Left ventricle myocardium superior (tissue), 1 donor: ENCODE results near the gene EXOC8. TPM values are rescaled to one million over a fixed set of nuclear protein-coding genes. Genes with fewer than 3 reads are reported as not detected.
A peak's percentile ranks its signal among the peaks of the same experiment; 100 is the strongest.
"Not testable (repeated sequence)": the region's sequence is repeated elsewhere in the genome, so short reads cannot be mapped to it uniquely, and the experiment has no call there.

Experiments
- ATAC-seq: fragments of 200-7000 bp; cut with Tn5 transposase; one replicate; pipeline ENCODE4 v1.9.1; 2020; ENCODE audit warnings: mild to moderate bottlenecking, moderate library complexity
- DNase-seq: peaks from one replicate; pipeline ENCODE4 v3.0.0-alpha.2; 2020
- intact Hi-C: fragments of 100-400 bp; cut with micrococcal nuclease; formaldehyde crosslinking; loops from one replicate; pipeline ENCODE4 v1.11.0; 2022
- total RNA-seq: library from RNA; stranded (reverse); fragmentation: NEBNext Ultra II Directional; extraction: Animal tissue kit (Norgen Biotek cat#: 25700); gene quantifications from one replicate; pipeline ENCODE4 v1.2.1, GENCODE V29; 2021
- donor health status: DM: no; HTN: yes; CAD: no; lungs with severe emphysema.

EXOC8 gene
- total RNA-seq, 1 donor from 2014 or later, result 11.1 TPM

DNA sequence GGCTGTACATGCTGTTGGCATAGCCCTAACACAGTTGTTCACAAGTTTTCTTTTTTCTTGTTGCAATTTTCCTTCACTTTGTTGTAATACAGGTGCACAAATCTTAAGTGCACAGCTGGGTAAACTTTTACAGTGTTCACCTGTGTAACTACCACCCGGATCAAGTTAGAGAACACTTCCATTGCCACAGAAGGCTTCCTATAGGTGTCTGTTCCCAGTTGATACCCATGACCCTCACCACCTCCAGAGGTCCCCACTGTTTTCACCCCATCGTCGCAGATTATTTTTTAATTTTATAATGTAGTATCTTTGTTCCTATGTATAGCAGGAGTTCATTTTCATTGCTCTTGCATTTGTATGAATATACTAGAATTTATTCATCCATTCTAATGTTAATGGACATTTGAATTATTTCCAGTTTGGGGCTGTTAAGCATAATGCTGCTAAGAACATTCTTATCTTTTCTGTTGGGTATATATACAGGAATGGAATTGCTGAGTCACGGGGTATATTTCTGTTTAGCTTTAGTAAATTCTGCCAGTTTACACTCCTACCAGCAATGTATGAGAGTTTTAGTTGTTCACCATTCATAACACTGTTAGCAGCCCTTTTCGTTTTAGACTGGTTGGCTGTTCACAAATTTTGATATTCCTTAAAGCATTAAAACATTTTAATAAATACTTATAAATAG lies 16.8 kb upstream of the EXOC8 start:
- ATAC-seq, result no peak
- intact Hi-C loops, result loop anchor here (5.0 kb wide), 1 partner anchor 248 kb away; no protein-coding TSS in a partner anchor
- no peak for DNase-seq

DNA sequence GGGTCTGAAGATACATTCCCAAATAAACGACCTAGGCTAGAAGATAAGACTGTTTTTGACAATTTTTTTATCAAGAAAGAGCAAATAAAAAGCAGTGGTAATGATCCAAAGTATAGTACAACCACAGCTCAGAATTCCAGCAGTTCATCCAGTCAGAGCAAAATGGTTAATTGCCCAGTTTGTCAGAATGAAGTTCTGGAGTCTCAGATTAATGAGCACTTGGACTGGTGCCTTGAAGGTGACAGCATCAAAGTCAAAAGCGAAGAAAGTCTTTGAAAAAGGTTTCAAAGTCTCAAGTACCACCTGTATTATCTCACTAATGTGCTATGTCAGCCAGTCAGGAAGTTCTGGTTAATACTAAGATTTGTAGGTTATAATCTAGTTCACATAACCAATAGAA lies 15.4 kb upstream of the EXOC8 start:
- DNase-seq (no peak), ATAC-seq (no peak)
- intact Hi-C loops, result loop anchor here (5.0 kb wide), 1 partner anchor 249 kb away; no protein-coding TSS in a partner anchor

DNA sequence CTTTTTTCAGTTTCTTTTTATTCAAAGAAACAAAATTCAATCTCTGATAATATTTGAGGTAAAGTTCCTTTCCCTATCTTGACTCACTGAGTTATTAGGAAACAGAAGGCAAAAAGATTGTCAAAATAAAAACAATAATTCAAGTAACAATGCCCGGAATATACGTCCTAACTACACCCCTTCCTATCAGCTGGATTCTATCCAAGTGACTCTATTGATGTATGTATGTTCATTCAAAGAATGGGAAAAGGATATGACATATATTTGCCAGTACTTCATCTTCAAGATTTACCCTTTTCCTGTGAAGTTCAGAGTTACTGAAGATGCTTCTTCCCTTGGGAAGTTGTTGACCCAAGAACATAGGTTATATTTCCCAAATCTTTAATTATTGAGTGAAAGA lies 14.2 kb upstream of the EXOC8 start:
- intact Hi-C loops, result loop anchor here (5.0 kb wide), 1 partner anchor 250 kb away; no protein-coding TSS in a partner anchor
- ATAC-seq, result no peak
- DNase-seq, result no peak

DNA sequence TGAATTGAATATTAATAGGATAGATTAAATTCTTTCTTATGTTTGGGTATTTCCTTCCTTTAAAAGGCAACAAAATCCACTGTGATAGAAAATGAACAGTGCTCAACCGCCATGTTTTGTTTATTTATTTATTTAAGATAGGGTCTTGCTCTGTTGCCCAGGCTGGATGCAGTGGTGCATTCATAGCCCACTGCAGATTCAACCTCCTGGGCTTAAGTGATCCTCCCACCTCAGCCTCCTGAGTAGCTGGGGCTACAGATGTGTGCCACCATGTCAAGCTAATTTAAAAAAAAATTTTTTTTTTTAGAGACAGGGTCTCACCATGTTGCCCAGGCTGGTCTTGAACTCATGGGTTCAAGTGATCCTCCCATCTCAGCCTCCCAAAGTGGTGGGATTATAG lies 11.2 kb upstream of the EXOC8 start:
- DNase-seq, ATAC-seq, intact Hi-C loops: not testable (repeated sequence)

DNA sequence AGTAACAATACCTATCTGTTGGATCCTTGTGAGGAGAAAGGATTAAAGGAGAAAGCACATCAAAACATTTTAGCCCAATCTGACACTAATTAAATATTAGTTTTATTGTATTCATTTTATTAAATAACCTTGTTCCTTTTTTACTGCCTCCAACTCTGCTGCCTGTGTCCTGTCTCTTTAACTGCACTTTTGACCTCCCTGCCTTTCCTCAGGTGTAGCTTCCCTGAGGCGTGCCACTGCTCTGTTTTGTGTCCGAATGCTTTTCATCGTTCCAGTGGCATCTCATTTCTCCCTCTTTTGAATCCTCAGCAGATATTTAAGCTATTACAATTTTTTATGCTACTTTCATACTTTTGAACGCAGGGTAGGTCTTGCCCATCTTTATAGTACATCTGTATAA lies 10.8 kb upstream of the EXOC8 start:
- DNase-seq, result no peak
- ATAC-seq, result no peak
- intact Hi-C loops, result no loop called here

DNA sequence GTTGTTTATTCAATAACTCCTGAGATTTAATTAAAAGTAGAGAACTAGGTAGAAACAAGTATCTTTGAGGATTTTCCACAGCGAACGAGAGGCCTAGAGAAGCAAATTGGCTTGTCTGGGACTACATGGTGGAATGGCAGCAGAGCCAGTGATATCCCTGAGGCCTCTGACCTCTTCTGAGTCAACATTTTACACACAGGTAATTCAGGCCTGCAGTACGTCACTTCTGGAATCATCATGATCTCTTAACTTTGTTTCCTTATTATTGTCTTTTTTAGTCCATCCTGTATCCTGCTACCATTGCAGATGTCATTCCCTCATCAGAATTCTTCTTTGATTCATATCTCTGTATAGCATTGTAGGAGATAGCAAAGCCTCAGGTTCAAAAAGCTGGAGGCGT lies 10.3 kb upstream of the EXOC8 start:
- ATAC-seq, result no peak
- intact Hi-C loops, result no loop called here

DNA sequence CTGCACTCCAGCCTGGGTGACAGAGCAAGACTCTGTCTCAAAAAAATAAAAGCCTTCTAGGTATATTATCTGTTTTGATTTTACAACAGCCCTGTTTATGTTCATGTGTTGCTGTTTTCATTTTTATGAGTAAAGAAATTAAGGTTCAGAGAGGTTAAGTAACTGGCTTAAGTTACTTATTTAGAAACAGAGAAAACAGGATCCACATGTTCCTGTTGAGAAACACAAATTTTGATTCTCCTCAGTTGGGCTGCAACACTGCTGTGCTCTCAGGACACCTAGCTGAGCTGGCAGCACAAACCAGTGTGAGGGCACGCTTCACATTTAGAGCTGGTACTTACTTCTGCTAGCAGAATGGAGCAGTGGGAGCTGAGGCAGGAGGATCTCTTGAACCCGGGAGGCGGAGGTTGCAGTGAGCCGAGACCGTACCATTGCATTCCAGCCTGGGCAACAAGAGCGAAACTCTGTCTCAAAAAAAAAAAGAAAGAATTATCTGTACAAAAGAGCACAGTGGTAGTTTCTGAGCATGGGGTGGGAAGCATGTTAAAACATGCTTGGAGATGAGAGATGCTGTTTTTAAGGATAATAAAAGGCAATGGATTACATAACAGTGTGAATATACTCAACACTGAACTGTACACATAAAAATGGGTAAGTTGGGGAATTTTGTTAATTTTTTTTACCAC lies 2.8 kb upstream of the EXOC8 start:
- ATAC-seq (no peak), DNase-seq (no peak)
- intact Hi-C loops, result no loop called here

More for the DNA sequence above, 10.3 kb upstream of the EXOC8 start:
- no peak for DNase-seq

DNA sequence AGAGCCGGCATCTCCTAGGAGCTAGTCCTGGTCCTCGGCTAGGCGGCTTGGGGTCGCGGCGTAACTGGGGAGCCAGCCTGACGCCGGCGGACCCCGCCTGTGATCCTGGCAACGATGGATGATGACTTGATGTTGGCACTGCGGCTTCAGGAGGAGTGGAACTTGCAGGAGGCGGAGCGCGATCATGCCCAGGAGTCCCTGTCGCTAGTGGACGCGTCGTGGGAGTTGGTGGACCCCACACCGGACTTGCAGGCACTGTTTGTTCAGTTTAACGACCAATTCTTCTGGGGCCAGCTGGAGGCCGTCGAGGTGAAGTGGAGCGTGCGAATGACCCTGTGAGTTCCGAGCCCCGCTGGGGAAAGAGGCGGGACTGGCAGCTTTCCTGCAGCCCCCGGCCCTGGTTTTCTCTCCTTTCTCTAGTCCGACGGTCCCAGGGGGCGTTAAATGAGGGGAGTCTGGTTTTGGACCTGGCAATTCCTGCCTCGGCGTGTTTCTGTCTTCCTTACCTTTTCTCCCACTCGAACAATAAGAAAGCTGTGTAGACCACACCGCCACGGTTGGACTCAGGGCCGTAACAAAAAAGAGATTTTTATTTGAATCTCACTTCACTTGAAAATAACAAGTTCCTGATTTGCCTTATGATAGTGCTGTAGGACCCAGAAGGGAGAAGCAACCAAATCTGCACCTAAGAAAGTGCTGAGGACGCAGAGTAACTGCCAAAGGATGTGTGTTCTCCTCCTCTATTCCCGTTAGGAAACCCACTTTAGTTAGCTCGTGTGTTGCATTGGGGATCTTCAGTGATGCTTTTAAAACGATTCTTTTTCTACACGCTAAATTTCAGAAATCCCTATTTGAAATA lies 847 bp upstream of the EXOC8 start, which contains the start of gene SPRTN:
Gene SPRTN (plus strand): TSS at position 24 of the 859 bp plus-strand sequence. CDS start 91 bp downstream, at position 115.
- DNase-seq (no peak), ATAC-seq (peak; percentile 80)
- intact Hi-C loops, result no loop called here

DNA sequence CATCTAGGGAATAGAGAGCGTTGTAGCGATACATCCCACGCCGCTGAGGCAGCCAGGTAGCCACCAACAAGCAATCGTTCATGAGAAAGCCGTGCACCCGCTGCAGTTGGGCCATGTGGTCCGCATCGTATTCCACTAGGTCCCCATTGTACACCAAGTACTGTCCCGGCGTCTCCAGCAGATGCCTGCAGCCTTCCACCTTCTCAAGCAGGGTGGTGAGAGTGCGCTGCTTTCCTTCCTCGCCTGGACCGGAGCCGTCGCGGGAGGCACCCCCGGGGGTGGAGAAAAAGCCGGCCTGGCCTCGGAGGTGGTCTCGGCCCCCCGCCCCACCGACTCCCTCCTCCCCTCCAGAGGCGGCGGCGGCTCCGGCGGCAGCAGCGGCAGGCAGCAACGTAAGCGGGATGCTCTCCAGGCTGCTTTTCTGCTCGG lies 595 bp downstream of the EXOC8 start:
- ATAC-seq (peak; percentile 22), DNase-seq (no peak)
- intact Hi-C loops, result no loop called here

DNA sequence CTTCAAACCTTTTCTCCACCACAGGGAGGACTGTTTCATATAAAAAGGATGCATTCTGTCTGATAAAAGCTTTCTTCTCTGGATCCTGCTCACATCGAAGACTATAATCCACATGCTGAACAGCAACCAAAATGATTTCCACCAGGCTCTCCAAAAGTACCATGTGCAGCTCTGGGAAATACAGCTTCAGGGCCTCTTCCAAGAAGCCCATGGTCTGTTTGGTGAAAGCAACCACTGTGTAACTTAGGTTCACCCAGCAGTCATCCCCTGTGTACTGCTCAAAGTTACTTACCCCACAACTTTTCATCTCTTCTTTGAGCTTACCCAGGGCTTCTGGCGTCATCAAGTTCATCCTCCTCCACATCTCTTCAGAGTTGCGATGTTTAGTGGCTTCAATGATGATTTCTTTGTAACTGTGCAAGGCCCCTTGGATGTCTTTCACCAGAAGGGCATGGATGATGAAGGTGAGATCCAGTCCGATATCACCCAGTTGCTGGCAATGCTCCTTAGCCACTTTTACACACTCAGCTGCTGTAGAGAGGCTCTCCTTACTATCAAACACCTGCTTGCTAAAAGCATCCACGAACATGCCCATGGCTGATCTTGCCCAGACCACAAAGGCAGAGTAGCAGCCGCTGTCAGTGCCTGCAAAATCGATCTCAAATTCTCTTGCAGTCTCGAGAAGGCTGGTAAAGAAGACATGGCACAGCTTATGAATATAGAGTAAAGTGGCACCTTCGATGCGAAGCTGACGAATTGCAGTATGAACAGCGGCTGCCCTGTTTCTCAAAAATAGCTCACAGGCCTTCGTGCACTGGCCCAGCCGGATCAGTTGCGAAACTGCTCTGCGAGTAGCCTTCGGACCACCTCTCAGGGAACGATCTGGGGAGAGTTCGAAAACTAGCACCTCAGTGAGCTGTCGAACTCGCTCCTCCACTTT lies 1.7 kb downstream of the EXOC8 start:
- DNase-seq (no peak), ATAC-seq (no peak)
- intact Hi-C loops, result no loop called here

DNA sequence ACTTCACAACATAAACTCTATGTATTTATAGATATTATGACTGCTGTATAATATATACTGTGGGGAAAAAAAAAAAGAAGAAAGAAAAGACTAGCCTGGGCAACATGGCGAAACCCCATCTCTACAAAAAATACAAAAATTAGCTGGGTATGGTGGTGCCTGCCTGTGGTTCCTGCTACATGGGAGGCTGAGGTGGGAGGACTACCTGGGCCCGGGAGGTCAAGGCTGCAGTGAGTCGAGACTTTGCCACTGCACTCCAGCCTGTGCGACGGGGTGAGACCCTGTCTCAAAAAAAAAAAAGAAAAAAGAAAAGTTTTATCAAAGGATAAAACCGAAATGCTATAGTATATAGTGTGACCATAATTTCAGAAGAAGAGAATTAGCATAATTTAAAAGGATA lies 2.7 kb downstream of the EXOC8 start:
- DNase-seq, result no peak
- intact Hi-C loops, result no loop called here

DNA sequence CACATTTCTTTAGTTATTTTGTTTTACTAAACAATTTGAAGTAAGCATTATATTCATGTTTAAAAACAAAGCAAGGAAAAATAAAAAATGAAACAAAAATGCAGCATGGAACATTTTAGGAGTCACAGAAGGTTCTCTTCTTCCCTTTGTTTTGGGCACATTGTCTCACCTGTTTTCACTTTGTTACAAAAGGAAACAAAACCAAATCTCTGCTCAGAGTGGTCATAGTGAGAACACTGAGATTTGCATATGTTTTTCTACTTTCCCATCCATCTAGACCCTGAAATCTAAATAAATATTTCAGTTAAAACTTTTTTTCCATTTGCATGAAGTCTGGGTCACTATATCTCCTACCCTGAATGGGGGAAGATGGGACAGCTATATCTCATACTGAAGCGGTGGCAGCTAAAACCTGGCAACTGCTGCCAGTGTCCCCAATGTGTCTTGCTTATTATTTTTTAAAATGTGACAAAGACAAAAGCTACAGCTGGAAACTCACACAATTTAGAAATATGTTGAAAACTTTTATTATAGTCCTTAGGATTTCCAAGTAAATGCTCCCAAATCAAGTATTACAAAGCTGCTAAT lies 3.5 kb downstream of the EXOC8 start:
- no peak for DNase-seq
- intact Hi-C loops, result no loop called here
- no peak for ATAC-seq

More for the DNA sequence above, 2.7 kb downstream of the EXOC8 start:
- ATAC-seq, result no peak

DNA sequence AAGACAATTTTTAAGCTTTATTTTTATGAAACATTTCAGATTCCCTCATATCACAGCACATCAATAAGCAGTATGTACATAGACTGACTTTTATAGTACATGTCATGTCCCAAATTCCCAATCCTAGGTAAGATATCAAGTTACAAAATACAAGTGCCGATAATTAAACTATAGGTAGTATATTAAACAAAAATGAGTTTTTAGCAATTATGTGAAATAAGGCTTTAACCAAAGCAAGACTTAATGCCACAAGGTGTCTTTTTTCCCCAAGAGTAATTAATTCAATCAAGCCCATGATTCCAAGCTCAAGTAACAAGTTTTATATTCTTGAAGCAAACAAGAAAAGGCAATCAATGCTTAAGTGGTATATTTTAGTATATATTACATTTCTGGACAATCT lies 4.9 kb downstream of the EXOC8 start:
- DNase-seq (no peak), ATAC-seq (no peak)
- intact Hi-C loops, result no loop called here

DNA sequence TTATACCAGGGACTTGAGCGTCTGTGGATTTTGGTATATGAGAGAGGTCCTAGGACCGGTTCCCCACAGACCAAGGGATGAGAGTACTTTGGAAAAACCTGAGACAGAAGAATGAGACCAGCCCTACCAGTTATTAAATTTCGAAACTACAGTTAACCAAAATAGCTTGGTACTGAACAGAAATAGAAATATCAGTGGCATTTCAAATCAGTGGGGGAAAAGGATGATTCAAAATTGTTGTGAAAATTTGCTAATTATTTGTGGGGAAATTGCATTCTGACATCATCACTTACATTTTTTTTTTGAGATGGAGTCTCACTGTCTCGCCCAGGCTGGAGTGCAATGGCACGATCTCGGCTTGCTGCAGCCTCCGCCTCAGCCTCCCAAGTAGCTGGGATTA lies 8.2 kb downstream of the EXOC8 start:
- intact Hi-C loops, result no loop called here
- DNase-seq, result no peak
- no peak for ATAC-seq

DNA sequence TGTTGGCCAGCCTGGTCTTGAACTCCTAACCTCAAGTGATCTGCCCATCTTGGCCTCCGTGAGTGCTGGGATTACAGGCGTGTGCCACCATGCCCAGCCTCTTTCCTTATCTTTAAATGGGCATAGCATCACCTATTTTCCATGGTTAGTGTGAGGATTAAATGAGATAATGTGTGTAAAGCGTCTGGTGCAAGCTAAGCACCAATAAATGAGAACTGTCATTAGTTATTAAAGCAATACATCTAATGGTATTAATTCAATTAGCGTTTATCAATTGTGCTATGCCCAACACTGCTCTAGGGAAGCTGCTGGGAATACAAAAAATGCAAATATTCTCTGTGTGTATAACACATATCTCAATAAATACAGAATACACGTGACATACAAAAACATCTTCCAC lies 10.0 kb downstream of the EXOC8 start:
- intact Hi-C loops, result no loop called here
- DNase-seq (no peak), ATAC-seq (no peak)

DNA sequence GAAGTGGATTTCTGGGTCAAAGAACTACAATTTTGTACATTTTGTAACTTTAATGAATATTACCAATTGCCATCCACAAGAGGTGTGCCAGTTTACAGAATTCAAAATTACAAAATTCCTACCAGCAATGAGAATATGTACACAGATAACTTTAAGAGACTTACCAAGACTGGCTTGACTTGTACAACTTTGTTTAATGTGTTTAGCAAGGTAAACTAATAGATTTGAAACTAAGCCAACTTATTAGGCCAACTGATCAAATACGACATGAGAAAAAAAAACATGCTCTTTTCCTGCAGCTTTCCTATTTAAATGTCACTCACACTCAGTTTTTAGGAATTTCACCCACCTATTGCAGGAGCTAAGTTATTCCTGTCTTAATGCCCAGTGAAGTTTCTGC lies 11.4 kb downstream of the EXOC8 start:
- ATAC-seq, result no peak
- DNase-seq, result no peak
- intact Hi-C loops, result no loop called here

DNA sequence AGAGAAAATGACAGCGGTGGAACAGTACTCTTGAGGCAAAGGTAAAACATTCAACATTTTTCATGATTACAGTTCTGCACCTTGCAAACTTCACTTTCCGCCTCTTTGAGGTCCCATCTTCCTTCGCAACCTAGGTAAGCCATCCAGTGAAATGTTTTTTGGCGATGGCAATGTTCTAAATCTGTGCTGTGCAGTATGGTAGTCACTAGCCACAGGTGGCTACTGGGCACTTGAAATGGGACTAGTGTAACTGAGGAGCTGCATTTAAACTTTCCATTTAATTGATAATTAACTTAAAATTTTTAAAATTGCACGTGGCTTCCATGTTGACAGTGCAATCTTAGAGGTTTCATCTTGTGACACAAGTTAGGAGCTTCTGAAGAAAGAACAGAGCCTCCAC lies 13.0 kb downstream of the EXOC8 start:
- ATAC-seq (no peak), DNase-seq (no peak)
- intact Hi-C loops, result no loop called here

DNA sequence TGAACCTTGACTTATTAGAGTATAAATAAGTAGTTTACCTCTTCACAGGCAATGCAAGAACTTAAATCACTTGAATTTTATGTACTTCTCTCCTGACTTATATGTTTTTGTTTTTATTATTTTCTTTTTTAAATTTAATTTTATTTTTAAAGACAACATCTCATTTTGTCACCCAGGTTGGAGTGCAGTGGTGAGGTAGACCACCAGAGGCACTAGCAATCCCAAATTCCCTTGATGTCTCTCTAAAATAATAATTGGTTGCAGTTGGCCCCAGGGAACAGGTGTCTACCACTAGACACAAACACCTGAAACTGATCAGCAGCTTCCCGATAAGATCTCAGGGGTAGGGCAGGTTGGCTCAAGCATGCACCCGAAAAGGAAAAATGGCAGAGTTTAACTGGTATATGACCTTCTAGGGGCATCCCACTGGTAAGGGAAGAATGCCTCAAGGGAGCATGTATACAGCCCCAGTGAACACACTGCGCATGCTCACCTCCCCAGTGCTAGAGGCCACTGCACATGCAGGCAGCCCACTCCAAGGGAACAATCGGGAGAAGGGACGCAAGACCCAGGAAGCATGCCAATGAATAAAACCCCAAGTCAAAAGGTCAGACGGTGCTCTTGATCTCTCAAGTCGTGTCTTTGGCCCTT lies 14.6 kb downstream of the EXOC8 start:
- ATAC-seq (no peak), DNase-seq (no peak)
- intact Hi-C loops, result no loop called here
